GM13977 (cell line): ENCODE data around the gene RND1.

ENCODE experiments used
- DNase-seq: peaks from one replicate; pipeline ENCODE4 v3.0.0; 2012; ENCODE audit warnings: low spot score
- CTCF ChIP-seq: IDR thresholded peaks from 2 replicates; pipeline ENCODE4 v1.5.1; 2012; ENCODE audit warnings: mild to moderate bottlenecking, control low read depth; ENCODE audit not compliant: insufficient read depth; ENCODE audit errors: extremely low read depth, missing control alignments
- in situ Hi-C: fragments of 300-500 bp; cut with MboI; formaldehyde crosslinking; loops from one replicate; pipeline ENCODE4 v1.12.0; 2022; ENCODE audit warnings: low sequenced_read_pairs, low pct_unique_long_range_greater_than_20kb, mixed read lengths, inconsistent platforms; ENCODE audit not compliant: unreplicated experiment

Gene RND1

GRCh38 chr12:48810903-48811431, 54.7 kb downstream of the RND1 start:
- TF ChIP-seq CTCF = no peak

GRCh38 chr12:48807981-48808380, 57.7 kb downstream of the RND1 start:
- no peak for TF ChIP-seq CTCF
- in situ Hi-C loops = no loop called here

More at GRCh38 chr12:48810903-48811431, 54.7 kb downstream of the RND1 start:
- in situ Hi-C loops = no loop called here
- DNase-seq = no peak

More at GRCh38 chr12:48807981-48808380, 57.7 kb downstream of the RND1 start:
- DNase-seq = no peak
